IPS-15b (cell line): ENCODE results near the gene SUCLG2.
"Not testable (repeated sequence)": the region's sequence is repeated elsewhere in the genome, so short reads cannot be mapped to it uniquely, and the experiment has no call there.

Experiments
- H3K27me3 ChIP-seq: one replicate; pipeline ENCODE4 v1.6.1; 2013; ENCODE audit warnings: low read length; ENCODE audit not compliant: control insufficient read depth, insufficient read depth
- H3K36me3 ChIP-seq: one replicate; pipeline ENCODE4 v1.6.1; 2013; ENCODE audit warnings: low read length; ENCODE audit not compliant: control insufficient read depth, insufficient read depth
- H3K4me1 ChIP-seq: one replicate; pipeline ENCODE4 v1.6.1; 2013; ENCODE audit warnings: mild to moderate bottlenecking, low read length; ENCODE audit not compliant: control insufficient read depth, insufficient read depth
- H3K4me3 ChIP-seq: one replicate; pipeline ENCODE4 v1.5.1; 2013; ENCODE audit warnings: low read depth, low read length
- H3K9ac ChIP-seq: one replicate; pipeline ENCODE4 v1.6.1; 2013; ENCODE audit warnings: low read depth, mild to moderate bottlenecking, low read length
- H3K9me3 ChIP-seq: one replicate; pipeline ENCODE4 v1.6.1; 2013; ENCODE audit warnings: mild to moderate bottlenecking, low read length; ENCODE audit not compliant: control insufficient read depth, insufficient read depth

Gene SUCLG2

GRCh38 chr3:67551361-67552016 lies 102.9 kb downstream of the SUCLG2 start:
- no peak overlapping the region for H3K4me3 ChIP-seq
- no peaks in the 10 kb centered on the region for H3K4me1 ChIP-seq
- no peak overlapping the region for H3K9ac ChIP-seq
- H3K36me3 ChIP-seq, result no peaks in the 10 kb centered on the region
- H3K27me3 ChIP-seq, result no peaks in the 10 kb centered on the region
- H3K9me3 ChIP-seq, result no peaks in the 10 kb centered on the region

GRCh38 chr3:67550541-67550940 lies 103.9 kb downstream of the SUCLG2 start:
- H3K9me3 ChIP-seq, result no peaks in the 10 kb centered on the region
- H3K27me3 ChIP-seq, result no peaks in the 10 kb centered on the region
- H3K9ac ChIP-seq, result no peak overlapping the region
- no peak overlapping the region for H3K4me3 ChIP-seq
- H3K36me3 ChIP-seq, result no peaks in the 10 kb centered on the region
- H3K4me1 ChIP-seq, result no peaks in the 10 kb centered on the region

GRCh38 chr3:67542502-67543250 lies 111.7 kb downstream of the SUCLG2 start:
- H3K4me3 ChIP-seq, H3K9ac ChIP-seq, H3K4me1 ChIP-seq, H3K36me3 ChIP-seq, H3K27me3 ChIP-seq, H3K9me3 ChIP-seq: not testable (repeated sequence)

GRCh38 chr3:67540198-67540894 lies 114.1 kb downstream of the SUCLG2 start:
- no peak overlapping the region for H3K4me3 ChIP-seq
- H3K36me3 ChIP-seq, result no peaks in the 10 kb centered on the region
- no peaks in the 10 kb centered on the region for H3K27me3 ChIP-seq
- no peaks in the 10 kb centered on the region for H3K9me3 ChIP-seq
- H3K4me1 ChIP-seq, result no peaks in the 10 kb centered on the region
- no peak overlapping the region for H3K9ac ChIP-seq

GRCh38 chr3:67537203-67537602 lies 117.2 kb downstream of the SUCLG2 start:
- H3K36me3 ChIP-seq, H3K4me1 ChIP-seq, H3K9ac ChIP-seq, H3K4me3 ChIP-seq, H3K9me3 ChIP-seq, H3K27me3 ChIP-seq: not testable (repeated sequence)

GRCh38 chr3:67535006-67535405 lies 119.4 kb downstream of the SUCLG2 start:
- Histone ChIP-seq H3K4me3 (no peak overlapping the region), H3K9me3 (no peaks in the 10 kb centered on the region), H3K36me3 (no peaks in the 10 kb centered on the region), H3K4me1 (no peaks in the 10 kb centered on the region), H3K9ac (no peak overlapping the region), H3K27me3 (no peaks in the 10 kb centered on the region)

GRCh38 chr3:67534594-67534993 lies 119.8 kb downstream of the SUCLG2 start:
- Histone ChIP-seq H3K4me1 (no peaks in the 10 kb centered on the region), H3K9ac (no peak overlapping the region), H3K4me3 (no peak overlapping the region), H3K27me3 (no peaks in the 10 kb centered on the region), H3K9me3 (no peaks in the 10 kb centered on the region), H3K36me3 (no peaks in the 10 kb centered on the region)

GRCh38 chr3:67531181-67532101 lies 123.0 kb downstream of the SUCLG2 start:
- H3K36me3 ChIP-seq, result no peaks in the 10 kb centered on the region
- H3K9me3 ChIP-seq, result no peaks in the 10 kb centered on the region
- H3K4me1 ChIP-seq, result no peaks in the 10 kb centered on the region
- no peak overlapping the region for H3K9ac ChIP-seq
- H3K4me3 ChIP-seq, result no peak overlapping the region
- H3K27me3 ChIP-seq, result no peaks in the 10 kb centered on the region

- Histone ChIP-seq H3K36me3 (no peaks in the 10 kb centered on the region), H3K9ac (no peak overlapping the region), H3K4me1 (no peaks in the 10 kb centered on the region), H3K9me3 (no peaks in the 10 kb centered on the region), H3K27me3 (no peaks in the 10 kb centered on the region), H3K4me3 (no peak overlapping the region)
These were observed 124.5 kb downstream of the SUCLG2 start for GRCh38 chr3:67529915-67530314.

- Histone ChIP-seq H3K27me3 (no peaks in the 10 kb centered on the region), H3K4me1 (no peaks in the 10 kb centered on the region), H3K36me3 (no peaks in the 10 kb centered on the region), H3K4me3 (no peak overlapping the region), H3K9ac (no peak overlapping the region), H3K9me3 (no peaks in the 10 kb centered on the region)
These were observed 125.1 kb downstream of the SUCLG2 start for GRCh38 chr3:67529337-67529736.

GRCh38 chr3:67526246-67526645 lies 128.2 kb downstream of the SUCLG2 start:
- H3K4me3 ChIP-seq, result no peak overlapping the region
- no peak overlapping the region for H3K9ac ChIP-seq
- no peaks in the 10 kb centered on the region for H3K36me3 ChIP-seq
- H3K9me3 ChIP-seq, result no peaks in the 10 kb centered on the region
- no peaks in the 10 kb centered on the region for H3K4me1 ChIP-seq
- no peaks in the 10 kb centered on the region for H3K27me3 ChIP-seq
